ENCODE measurements around the gene LNP1. TPM values are rescaled to one million over a fixed set of nuclear protein-coding genes. Genes with fewer than 3 reads are reported as not detected.
A peak's percentile ranks its signal among the peaks of the same experiment; 100 is the strongest.
"Not testable (repeated sequence)": the region's sequence is repeated elsewhere in the genome, so short reads cannot be mapped to it uniquely, and the experiment has no call there.

LNP1 gene, protein sequence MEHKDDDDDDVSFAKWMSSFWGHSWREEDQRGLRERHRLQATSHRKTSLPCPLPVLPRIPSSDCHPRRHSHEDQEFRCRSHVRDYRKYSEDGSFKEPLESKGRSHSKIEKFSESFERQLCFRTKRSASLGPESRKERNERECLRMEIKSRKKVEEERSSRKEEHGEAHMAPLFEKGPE
- total RNA-seq = 2.0 and 2.8 TPM in 2 replicates

DNA sequence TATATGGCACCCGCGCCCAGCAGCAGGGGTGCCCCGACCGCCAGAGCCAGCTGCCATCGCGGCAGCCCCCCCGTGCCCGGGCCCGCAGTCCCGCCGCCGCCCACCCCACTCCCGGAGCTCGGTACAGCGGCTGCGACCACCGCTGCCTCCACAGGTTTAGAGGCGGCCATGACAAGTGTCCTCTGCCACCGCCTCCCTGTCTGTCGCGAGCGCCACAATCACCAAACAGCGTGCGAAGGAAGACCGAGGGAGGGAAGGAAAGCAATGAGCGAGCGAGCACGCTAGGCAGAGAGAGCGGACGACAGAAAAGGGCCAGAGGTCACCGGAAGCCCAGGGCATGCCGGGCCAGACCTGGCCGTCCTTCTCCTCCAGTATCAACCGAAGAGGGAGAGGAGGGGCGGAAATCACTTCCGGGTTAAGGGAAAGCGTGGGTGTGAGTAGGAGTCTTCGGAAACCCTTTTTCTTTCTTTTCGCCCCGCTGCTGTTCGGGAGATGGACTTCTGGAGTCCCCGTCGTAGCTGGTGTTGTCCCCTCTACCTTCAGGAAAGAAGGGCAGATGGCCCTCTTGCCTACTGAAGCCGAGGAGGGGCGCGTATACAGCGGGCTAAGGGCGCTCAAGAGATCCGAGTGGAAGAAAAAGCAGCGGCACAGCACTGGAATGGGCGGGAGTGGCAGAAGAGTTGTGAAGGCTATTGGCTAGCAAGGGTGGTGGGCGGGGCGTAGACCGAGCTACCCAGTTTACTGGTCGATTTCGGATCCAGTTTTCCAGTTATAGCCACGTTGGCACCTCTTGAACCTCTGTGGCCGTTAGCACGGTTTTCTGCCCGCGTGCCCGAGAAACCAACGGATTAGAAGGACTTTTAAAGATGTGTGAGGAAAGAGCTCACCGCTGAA lies at the start of gene LNP1, which contains the start of gene TOMM70:
LNP1 (plus strand) TSS at position 760 of the 894 bp plus-strand sequence. CDS start 28,191 bp downstream, outside the sequence.
TOMM70 (minus strand) TSS at position 310 of the 894 bp plus-strand sequence; CDS start at position 170, 140 bp downstream.
- H3K4me3 Mint-ChIP-seq (ENCODE audit: low read depth) = peak within 1 kb of the TSS; percentile 90
- no peaks in the 10 kb centered on the region for H3K27me3 Mint-ChIP-seq (ENCODE audit: low read depth)
- H3K36me3 Mint-ChIP-seq (ENCODE audit: low read depth) = peaks cover 36% of the 10 kb centered on the region
- peaks cover 41% of the 10 kb centered on the region for H3K4me1 Mint-ChIP-seq (ENCODE audit: low read depth)
- peak within 1 kb of the TSS; percentile 98 for H3K27ac Mint-ChIP-seq
- peaks cover 13% of the 10 kb centered on the region for H3K9me3 Mint-ChIP-seq
- intact Hi-C loops (cut with micrococcal nuclease) = loop anchor here (1.0 to 10.0 kb wide), 14 partner anchors 67 to 1846 kb away; partner anchors contain the start of genes NIT2, PCNP, TBC1D23 and TFG
- peak; percentile 92 for DNase-seq (ENCODE audit: low spot score)

DNA sequence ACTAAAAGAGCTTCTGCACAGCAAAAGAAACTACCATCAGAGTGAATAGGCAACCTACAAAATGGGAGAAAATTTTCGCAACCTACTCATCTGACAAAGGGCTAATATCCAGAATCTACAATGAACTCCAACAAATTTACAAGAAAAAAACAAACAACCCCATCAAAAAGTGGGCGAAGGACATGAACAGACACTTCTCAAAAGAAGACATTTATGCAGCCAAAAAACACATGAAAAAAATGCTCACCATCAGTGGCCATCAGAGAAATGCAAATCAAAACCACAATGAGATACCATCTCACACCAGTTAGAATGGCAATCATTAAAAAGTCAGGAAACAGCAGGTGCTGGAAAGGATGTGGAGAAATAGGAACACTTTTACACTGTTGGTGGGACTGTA lies 49.6 kb upstream of the LNP1 start:
- H3K27ac Mint-ChIP-seq; H3K4me3 Mint-ChIP-seq (ENCODE audit: low read depth); H3K4me1 Mint-ChIP-seq (ENCODE audit: low read depth); H3K9me3 Mint-ChIP-seq; DNase-seq (ENCODE audit: low spot score); intact Hi-C loops (cut with micrococcal nuclease); H3K27me3 Mint-ChIP-seq (ENCODE audit: low read depth): not testable (repeated sequence)
- H3K36me3 Mint-ChIP-seq (ENCODE audit: low read depth) = peaks cover 80% of the 10 kb centered on the region

DNA sequence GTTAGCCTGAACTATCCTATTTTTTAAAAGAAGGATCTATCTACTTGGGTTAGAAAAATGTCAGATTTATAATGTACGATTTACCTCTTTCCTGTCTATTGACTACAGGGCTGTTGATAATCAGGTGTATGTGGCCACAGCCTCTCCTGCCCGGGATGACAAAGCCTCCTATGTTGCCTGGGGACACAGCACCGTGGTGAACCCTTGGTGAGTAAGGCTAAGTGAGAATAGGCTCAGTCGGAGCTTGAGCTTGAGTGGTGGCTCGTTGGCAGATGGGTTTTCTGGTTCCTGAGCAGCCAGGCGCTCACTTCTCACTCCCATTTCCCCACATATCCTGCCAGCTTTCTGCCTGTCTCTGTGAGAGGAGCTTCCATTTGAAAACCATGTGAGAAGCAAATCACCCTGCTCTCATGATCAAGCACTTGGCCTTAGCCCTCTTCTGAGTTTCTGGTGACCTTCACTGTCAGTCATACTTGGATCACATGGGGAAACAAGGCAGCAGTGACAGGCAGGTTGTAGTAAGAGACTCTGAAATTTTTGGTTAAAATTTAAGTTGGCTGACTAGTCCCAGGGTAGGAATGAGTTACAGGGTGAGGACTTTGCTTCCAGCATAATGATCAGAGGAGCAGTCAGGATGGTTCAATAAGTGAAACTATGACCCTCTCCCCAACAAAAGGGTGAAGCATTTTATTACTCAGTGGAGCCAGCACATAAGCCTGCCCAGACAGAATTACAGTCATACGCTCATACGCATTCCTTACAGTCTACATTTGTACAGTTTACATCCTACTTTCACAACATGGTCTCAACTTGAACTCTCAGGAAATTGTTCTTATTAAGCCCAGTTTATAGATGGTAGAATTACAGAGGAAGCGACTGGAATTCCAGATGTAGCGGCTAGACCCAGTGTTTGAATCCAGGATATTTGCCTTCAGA lies 48.8 kb upstream of the LNP1 start:
- no peak overlapping the region for H3K27ac Mint-ChIP-seq
- intact Hi-C loops (cut with micrococcal nuclease) = no loop called here
- DNase-seq (ENCODE audit: low spot score) = no peak
- H3K27me3 Mint-ChIP-seq (ENCODE audit: low read depth) = no peaks in the 10 kb centered on the region
- H3K4me3 Mint-ChIP-seq (ENCODE audit: low read depth) = no peak overlapping the region
- no peaks in the 10 kb centered on the region for H3K4me1 Mint-ChIP-seq (ENCODE audit: low read depth)
- H3K9me3 Mint-ChIP-seq = no peaks in the 10 kb centered on the region
- H3K36me3 Mint-ChIP-seq (ENCODE audit: low read depth) = peaks cover 79% of the 10 kb centered on the region

DNA sequence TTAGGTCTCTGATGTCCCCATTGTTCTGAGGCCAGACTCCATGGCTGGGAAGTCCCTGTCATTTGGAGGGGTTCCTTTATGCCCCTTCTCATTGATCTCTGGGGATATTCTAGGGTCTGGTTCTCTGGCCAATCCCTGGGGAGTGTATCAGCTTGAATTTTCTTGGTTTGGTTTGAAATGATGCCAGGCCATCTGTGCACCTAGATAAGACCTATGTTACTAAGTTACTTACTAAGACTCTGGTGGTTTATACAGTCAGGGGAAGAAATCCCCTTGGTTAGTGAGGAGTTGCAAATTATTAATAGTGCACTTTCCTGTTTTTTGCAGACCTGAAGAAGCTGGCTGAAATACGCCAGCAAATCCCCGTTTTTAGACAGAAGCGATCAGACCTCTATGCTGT lies 46.5 kb upstream of the LNP1 start:
- Mint-ChIP-seq H3K27ac (no peak overlapping the region), H3K9me3 (no peaks in the 10 kb centered on the region), H3K27me3 (ENCODE audit: low read depth) (no peaks in the 10 kb centered on the region), H3K4me3 (ENCODE audit: low read depth) (no peak overlapping the region), H3K36me3 (ENCODE audit: low read depth) (peaks cover 81% of the 10 kb centered on the region), H3K4me1 (ENCODE audit: low read depth) (no peaks in the 10 kb centered on the region)
- intact Hi-C loops (cut with micrococcal nuclease) = no loop called here
- DNase-seq (ENCODE audit: low spot score) = no peak

DNA sequence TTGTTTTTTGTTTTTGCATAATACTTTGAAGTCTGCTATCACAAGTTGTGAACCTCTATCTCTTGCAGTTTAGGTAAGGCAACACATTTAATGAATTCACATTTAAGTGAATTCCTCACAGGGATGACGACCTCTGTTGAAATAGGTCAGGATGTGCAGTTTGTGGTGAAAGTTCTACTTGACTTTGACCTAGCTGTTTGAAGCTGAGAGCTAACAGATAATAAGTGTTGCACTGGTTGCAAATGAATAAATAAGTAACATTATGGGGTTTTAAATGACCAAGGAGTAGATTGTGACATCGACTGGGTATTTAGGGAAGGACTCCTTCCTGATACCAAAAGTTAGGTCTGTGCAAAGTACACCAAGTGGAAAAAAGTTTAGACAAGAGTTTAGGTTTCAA lies 42.9 kb upstream of the LNP1 start:
- no peak overlapping the region for H3K27ac Mint-ChIP-seq
- no peaks in the 10 kb centered on the region for H3K27me3 Mint-ChIP-seq (ENCODE audit: low read depth)
- intact Hi-C loops (cut with micrococcal nuclease) = no loop called here
- no peak overlapping the region for H3K4me3 Mint-ChIP-seq (ENCODE audit: low read depth)
- no peak for DNase-seq (ENCODE audit: low spot score)
- no peaks in the 10 kb centered on the region for H3K4me1 Mint-ChIP-seq (ENCODE audit: low read depth)
- H3K9me3 Mint-ChIP-seq = peaks cover 6% of the 10 kb centered on the region
- peaks cover 81% of the 10 kb centered on the region for H3K36me3 Mint-ChIP-seq (ENCODE audit: low read depth)

DNA sequence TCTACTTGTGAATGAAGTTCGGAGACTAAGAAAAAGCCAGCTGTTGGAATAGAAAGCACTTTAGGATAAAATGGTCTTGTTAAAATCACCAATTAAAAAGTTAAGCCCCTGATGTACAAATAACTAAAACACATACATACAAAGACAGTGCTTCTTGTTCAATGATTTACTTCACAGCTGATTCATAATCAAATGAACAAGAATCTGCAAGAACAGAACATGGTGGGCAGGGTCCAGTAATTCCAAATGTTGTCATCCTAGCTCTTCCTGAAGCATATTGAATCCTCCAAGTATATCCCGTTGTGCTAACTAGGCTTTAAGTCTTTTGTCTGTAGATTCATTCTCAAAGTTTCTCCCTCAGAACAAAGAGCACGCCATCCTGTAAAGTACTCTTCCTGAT lies 42.3 kb upstream of the LNP1 start:
- Mint-ChIP-seq H3K36me3 (ENCODE audit: low read depth) (peaks cover 85% of the 10 kb centered on the region), H3K9me3 (peaks cover 6% of the 10 kb centered on the region), H3K27ac (no peak overlapping the region), H3K4me3 (ENCODE audit: low read depth) (no peak overlapping the region), H3K27me3 (ENCODE audit: low read depth) (no peaks in the 10 kb centered on the region), H3K4me1 (ENCODE audit: low read depth) (no peaks in the 10 kb centered on the region)
- DNase-seq (ENCODE audit: low spot score) = no peak
- intact Hi-C loops (cut with micrococcal nuclease) = no loop called here

DNA sequence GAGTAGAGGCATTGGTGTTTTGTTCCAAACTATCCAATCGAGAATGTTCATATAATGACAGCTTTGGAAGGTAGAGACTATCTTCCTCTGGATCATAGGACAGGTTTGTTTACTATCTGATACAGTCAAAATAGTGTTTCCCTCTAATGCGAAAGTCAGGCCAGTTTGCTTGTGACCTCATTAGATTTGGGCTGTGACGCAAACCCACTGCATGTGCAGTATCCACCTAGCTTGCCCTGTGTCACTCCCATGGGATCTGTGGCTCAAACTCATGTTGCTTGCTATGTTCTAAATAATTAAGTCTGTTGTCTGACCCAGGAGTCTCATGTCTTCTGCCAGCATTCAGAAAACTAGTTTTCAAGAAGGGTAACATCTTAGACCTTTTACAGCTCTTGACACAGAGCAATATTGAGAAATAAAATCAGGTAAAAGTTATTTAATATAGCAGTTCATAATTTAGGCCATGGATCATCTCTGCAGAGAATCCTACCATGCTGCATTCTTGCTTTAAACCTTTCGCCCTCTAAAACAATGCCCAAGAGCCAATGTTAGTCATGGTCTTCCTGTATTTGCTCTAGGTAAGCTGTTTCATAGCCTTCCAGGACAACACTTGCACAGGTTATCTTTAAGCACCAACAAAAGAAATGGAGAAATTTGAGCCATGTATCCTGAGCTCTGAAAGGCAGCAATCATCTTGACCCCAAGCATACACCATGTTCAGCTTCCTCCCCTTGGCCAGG lies 40.4 kb upstream of the LNP1 start:
- Mint-ChIP-seq H3K4me1 (ENCODE audit: low read depth) (no peaks in the 10 kb centered on the region), H3K27me3 (ENCODE audit: low read depth) (no peaks in the 10 kb centered on the region), H3K36me3 (ENCODE audit: low read depth) (peaks cover 81% of the 10 kb centered on the region), H3K4me3 (ENCODE audit: low read depth) (no peak overlapping the region), H3K9me3 (peaks cover 6% of the 10 kb centered on the region), H3K27ac (no peak overlapping the region)
- DNase-seq (ENCODE audit: low spot score) = no peak
- intact Hi-C loops (cut with micrococcal nuclease) = no loop called here

DNA sequence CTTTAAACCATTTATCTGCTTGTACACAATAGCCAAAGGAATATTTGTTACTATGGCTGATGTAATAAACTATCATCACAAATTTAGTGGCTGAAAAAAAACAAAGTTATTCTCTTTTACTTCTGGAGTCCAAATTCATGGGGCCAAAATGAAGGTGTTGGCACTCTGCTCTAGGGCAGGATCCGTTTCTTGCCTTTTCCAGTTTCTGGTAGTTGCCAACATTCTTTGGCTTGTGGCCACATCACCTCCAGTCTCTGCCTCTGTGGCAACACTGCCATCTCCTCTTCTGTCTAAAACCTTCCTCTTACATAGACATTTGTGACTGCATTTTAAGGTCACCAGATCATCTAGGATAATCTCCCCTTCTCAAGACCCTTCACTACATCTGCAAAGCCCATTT lies 39.4 kb upstream of the LNP1 start:
- Mint-ChIP-seq H3K27ac (no peak overlapping the region), H3K4me1 (ENCODE audit: low read depth) (no peaks in the 10 kb centered on the region), H3K9me3 (peaks cover 6% of the 10 kb centered on the region), H3K27me3 (ENCODE audit: low read depth) (no peaks in the 10 kb centered on the region), H3K36me3 (ENCODE audit: low read depth) (peaks cover 76% of the 10 kb centered on the region), H3K4me3 (ENCODE audit: low read depth) (no peak overlapping the region)
- no peak for DNase-seq (ENCODE audit: low spot score)
- intact Hi-C loops (cut with micrococcal nuclease) = no loop called here

DNA sequence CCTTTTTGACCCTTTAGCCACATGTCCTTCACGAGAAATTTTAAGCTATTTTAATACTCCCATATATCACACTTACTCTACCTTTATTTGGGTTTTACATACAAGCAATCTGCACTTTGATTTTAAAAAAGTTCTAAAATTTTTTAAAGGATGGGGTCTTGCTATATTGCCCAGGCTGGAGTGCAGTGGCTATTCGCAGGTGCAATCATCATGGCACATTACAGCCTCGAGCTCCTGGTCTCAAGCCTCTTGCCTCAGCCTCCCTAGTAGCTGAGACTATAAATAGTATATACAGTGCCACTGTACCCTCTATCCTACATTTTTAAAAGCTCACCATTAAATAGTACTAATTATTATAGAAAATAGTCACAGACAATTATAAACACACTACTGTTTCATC lies 36.9 kb upstream of the LNP1 start:
- H3K36me3 Mint-ChIP-seq (ENCODE audit: low read depth) = peaks cover 78% of the 10 kb centered on the region
- H3K27ac Mint-ChIP-seq = no peak overlapping the region
- intact Hi-C loops (cut with micrococcal nuclease) = no loop called here
- H3K9me3 Mint-ChIP-seq = peaks cover 6% of the 10 kb centered on the region
- no peaks in the 10 kb centered on the region for H3K4me1 Mint-ChIP-seq (ENCODE audit: low read depth)
- DNase-seq (ENCODE audit: low spot score) = no peak
- H3K27me3 Mint-ChIP-seq (ENCODE audit: low read depth) = no peaks in the 10 kb centered on the region
- H3K4me3 Mint-ChIP-seq (ENCODE audit: low read depth) = no peak overlapping the region

DNA sequence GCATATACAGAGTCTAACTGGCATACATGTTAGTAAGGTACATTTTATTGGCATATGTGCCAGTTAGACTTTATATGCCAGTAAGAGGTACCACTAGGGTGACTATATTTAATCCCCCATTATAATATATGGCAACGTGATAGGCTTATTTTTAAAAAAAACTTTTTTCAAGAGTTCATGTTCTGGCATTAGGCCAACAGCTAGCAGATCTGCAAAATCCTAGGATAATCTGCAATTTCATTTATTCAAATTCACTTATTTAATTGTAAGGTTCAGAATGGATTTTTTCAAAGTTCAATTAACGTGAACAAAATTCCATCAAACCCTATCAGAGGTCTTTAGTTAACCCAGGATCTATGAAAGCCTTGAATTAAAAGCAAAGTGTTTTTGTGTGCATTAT lies 34.9 kb upstream of the LNP1 start:
- Mint-ChIP-seq H3K4me1 (ENCODE audit: low read depth) (no peaks in the 10 kb centered on the region), H3K27me3 (ENCODE audit: low read depth) (no peaks in the 10 kb centered on the region), H3K9me3 (peaks cover 6% of the 10 kb centered on the region), H3K27ac (no peak overlapping the region), H3K4me3 (ENCODE audit: low read depth) (no peak overlapping the region), H3K36me3 (ENCODE audit: low read depth) (peaks cover 70% of the 10 kb centered on the region)
- no peak for DNase-seq (ENCODE audit: low spot score)
- intact Hi-C loops (cut with micrococcal nuclease) = no loop called here

DNA sequence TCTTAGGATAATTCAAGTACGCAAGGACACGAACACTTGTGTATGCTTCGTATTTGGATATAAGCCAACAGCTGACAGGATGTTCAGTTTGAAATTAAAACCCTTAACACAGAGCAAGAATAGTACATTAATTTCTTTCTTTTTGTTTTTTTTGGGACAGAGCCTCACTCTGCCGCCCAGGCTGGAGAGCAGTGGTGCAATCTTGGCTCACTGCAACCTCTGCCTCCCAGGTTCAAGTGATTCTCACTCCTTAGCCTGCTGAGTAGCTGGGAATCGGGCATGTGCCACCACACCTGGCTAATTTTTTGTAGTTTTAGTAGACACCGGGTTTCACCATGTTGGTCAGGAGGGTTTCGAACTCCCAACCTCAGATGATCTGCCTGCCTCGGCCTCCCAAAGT lies 32.9 kb upstream of the LNP1 start:
- Mint-ChIP-seq H3K4me1 (ENCODE audit: low read depth) (no peaks in the 10 kb centered on the region), H3K27ac (no peak overlapping the region), H3K36me3 (ENCODE audit: low read depth) (peaks cover 66% of the 10 kb centered on the region), H3K27me3 (ENCODE audit: low read depth) (no peaks in the 10 kb centered on the region), H3K4me3 (ENCODE audit: low read depth) (no peak overlapping the region), H3K9me3 (no peaks in the 10 kb centered on the region)
- intact Hi-C loops (cut with micrococcal nuclease) = no loop called here
- no peak for DNase-seq (ENCODE audit: low spot score)

DNA sequence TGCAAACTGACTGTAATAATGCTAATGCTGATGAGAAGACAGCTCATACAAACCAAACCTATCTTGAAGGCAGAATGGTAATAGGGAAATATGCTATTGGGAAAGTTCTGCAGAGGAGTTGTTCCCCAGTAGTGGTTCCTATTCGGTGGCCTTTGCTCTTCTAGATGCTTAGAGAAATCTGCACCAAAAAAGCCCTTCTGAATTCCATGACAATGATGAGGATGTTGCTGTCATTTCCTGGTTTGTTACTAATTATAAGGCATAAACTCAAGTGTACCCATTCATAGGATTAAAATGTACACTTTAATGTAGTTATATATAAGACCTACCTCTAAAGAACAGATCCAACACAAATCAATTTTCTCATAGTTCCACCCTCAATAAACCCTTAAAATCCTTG lies 30.6 kb upstream of the LNP1 start:
- Mint-ChIP-seq H3K9me3 (no peaks in the 10 kb centered on the region), H3K27me3 (ENCODE audit: low read depth) (no peaks in the 10 kb centered on the region), H3K4me3 (ENCODE audit: low read depth) (no peak overlapping the region), H3K27ac (no peak overlapping the region), H3K4me1 (ENCODE audit: low read depth) (no peaks in the 10 kb centered on the region), H3K36me3 (ENCODE audit: low read depth) (peaks cover 61% of the 10 kb centered on the region)
- intact Hi-C loops (cut with micrococcal nuclease) = no loop called here
- no peak for DNase-seq (ENCODE audit: low spot score)
